HG03196 (cell line): Measurements from ENCODE around the gene LCN6.
"Not testable (repeated sequence)": the region's sequence is repeated elsewhere in the genome, so short reads cannot be mapped to it uniquely, and the experiment has no call there.

Source experiments
- ATAC-seq: cut with Tn5 transposase; IDR thresholded peaks from one replicate; pipeline ENCODE4 v1.9.1; 2021; ENCODE audit not compliant: unreplicated experiment

LCN6 gene

GRCh38 chr9:136760834-136761544 lies 12.7 kb upstream of the LCN6 start:
- ATAC-seq, result not testable (repeated sequence)

GRCh38 chr9:136760424-136760823 lies 12.1 kb upstream of the LCN6 start:
- ATAC-seq, result no peak

- ATAC-seq, result no peak
Observed at GRCh38 chr9:136759436-136760325, 11.4 kb upstream of the LCN6 start.

GRCh38 chr9:136759001-136759400 lies 10.7 kb upstream of the LCN6 start:
- ATAC-seq, result no peak

GRCh38 chr9:136757751-136758140 lies 9.4 kb upstream of the LCN6 start:
- no peak for ATAC-seq

- no peak for ATAC-seq
Observed at GRCh38 chr9:136757328-136757727, 9.0 kb upstream of the LCN6 start.

- ATAC-seq, result no peak
Observed at GRCh38 chr9:136756836-136757235, 8.5 kb upstream of the LCN6 start.

GRCh38 chr9:136756134-136756438 lies 7.8 kb upstream of the LCN6 start:
- no peak for ATAC-seq

- ATAC-seq, result not testable (repeated sequence)
Observed at GRCh38 chr9:136755302-136756133, 7.2 kb upstream of the LCN6 start.

- ATAC-seq, result no peak
Observed at GRCh38 chr9:136754626-136755301, 6.4 kb upstream of the LCN6 start.

- ATAC-seq, result no peak
Observed at GRCh38 chr9:136754059-136754572, 5.8 kb upstream of the LCN6 start.

GRCh38 chr9:136753371-136754058 lies 5.2 kb upstream of the LCN6 start:
- no peak for ATAC-seq

- ATAC-seq, result no peak
Observed at GRCh38 chr9:136751814-136752213, 3.5 kb upstream of the LCN6 start.

GRCh38 chr9:136751244-136751643 lies 2.9 kb upstream of the LCN6 start:
- no peak for ATAC-seq

- ATAC-seq, result no peak
Observed at GRCh38 chr9:136750526-136750925, 2.2 kb upstream of the LCN6 start.

- ATAC-seq, result no peak
Observed at GRCh38 chr9:136748666-136749611, 614 bp upstream of the LCN6 start.

GRCh38 chr9:136747161-136748060 lies 914 bp downstream of the LCN6 start:
- ATAC-seq, result no peak

GRCh38 chr9:136746621-136747020 lies 1.7 kb downstream of the LCN6 start:
- no peak for ATAC-seq
